ENCODE results near the gene C6orf132. TPM values are rescaled to one million over a fixed set of nuclear protein-coding genes. Genes with fewer than 3 reads are reported as not detected.

Gene C6orf132
- total RNA-seq, 1 experiment from 2014 or later, result 88.5 TPM

GRCh38 chr6:42093582-42094329 lies 48.7 kb downstream of the C6orf132 start:
- BruUV-seq (replicated peaks), result no TSS peak
- CTCF ChIA-PET, result interaction anchor here (0.6 to 1.3 kb wide), 6 partner anchors 29 to 526 kb away, joined by 3 read pairs; partner anchors contain the start of gene C6orf132
- Mint-ChIP-seq H3K4me3 (ENCODE audit: low read depth, unreplicated experiment) (no peak overlapping the region), H3K9me3 (ENCODE audit: low read depth, unreplicated experiment) (no peaks in the 10 kb centered on the region), H3K4me1 (ENCODE audit: low read depth, unreplicated experiment) (peaks cover 31% of the 10 kb centered on the region), H3K27me3 (ENCODE audit: unreplicated experiment) (no peaks in the 10 kb centered on the region), H3K27ac (ENCODE audit: unreplicated experiment) (peak overlapping the region; percentile 48), H3K36me3 (ENCODE audit: insufficient read depth, unreplicated experiment) (peaks cover 49% of the 10 kb centered on the region)
- no peak for TF ChIP-seq CTCF (IDR thresholded peaks at IDR 0.05; ENCODE audit: unreplicated experiment)
- intact Hi-C loops (cut with micrococcal nuclease; ENCODE audit: unreplicated experiment), result no loop called here
- peak; percentile 42 for DNase-seq

GRCh38 chr6:42091718-42092023 lies 50.7 kb downstream of the C6orf132 start:
- Mint-ChIP-seq H3K4me3 (ENCODE audit: low read depth, unreplicated experiment) (no peak overlapping the region), H3K9me3 (ENCODE audit: low read depth, unreplicated experiment) (no peaks in the 10 kb centered on the region), H3K4me1 (ENCODE audit: low read depth, unreplicated experiment) (peaks cover 36% of the 10 kb centered on the region), H3K27me3 (ENCODE audit: unreplicated experiment) (no peaks in the 10 kb centered on the region), H3K27ac (ENCODE audit: unreplicated experiment) (no peak overlapping the region), H3K36me3 (ENCODE audit: insufficient read depth, unreplicated experiment) (peaks cover 36% of the 10 kb centered on the region)
- CTCF ChIA-PET, result no interaction called here
- no peak for DNase-seq
- BruUV-seq (replicated peaks), result no TSS peak
- intact Hi-C loops (cut with micrococcal nuclease; ENCODE audit: unreplicated experiment), result no loop called here
- TF ChIP-seq CTCF (IDR thresholded peaks at IDR 0.05; ENCODE audit: unreplicated experiment), result no peak

GRCh38 chr6:42090819-42091717 lies 51.4 kb downstream of the C6orf132 start:
- intact Hi-C loops (cut with micrococcal nuclease; ENCODE audit: unreplicated experiment), result no loop called here
- peaks cover 31% of the 10 kb centered on the region for H3K36me3 Mint-ChIP-seq (ENCODE audit: insufficient read depth, unreplicated experiment)
- H3K27me3 Mint-ChIP-seq (ENCODE audit: unreplicated experiment), result no peaks in the 10 kb centered on the region
- BruUV-seq (replicated peaks), result no TSS peak
- DNase-seq, result no peak
- peak overlapping the region; percentile 11 for H3K27ac Mint-ChIP-seq (ENCODE audit: unreplicated experiment)
- no peaks in the 10 kb centered on the region for H3K9me3 Mint-ChIP-seq (ENCODE audit: low read depth, unreplicated experiment)
- peaks cover 30% of the 10 kb centered on the region for H3K4me1 Mint-ChIP-seq (ENCODE audit: low read depth, unreplicated experiment)
- CTCF ChIA-PET, result no interaction called here
- no peak for TF ChIP-seq CTCF (IDR thresholded peaks at IDR 0.05; ENCODE audit: unreplicated experiment)
- no peak overlapping the region for H3K4me3 Mint-ChIP-seq (ENCODE audit: low read depth, unreplicated experiment)

- intact Hi-C loops (cut with micrococcal nuclease; ENCODE audit: unreplicated experiment), result no loop called here
- TF ChIP-seq CTCF (IDR thresholded peaks at IDR 0.05; ENCODE audit: unreplicated experiment), result no peak
- H3K4me1 Mint-ChIP-seq (ENCODE audit: low read depth, unreplicated experiment), result peaks cover 18% of the 10 kb centered on the region
- H3K9me3 Mint-ChIP-seq (ENCODE audit: low read depth, unreplicated experiment), result no peaks in the 10 kb centered on the region
- no peaks in the 10 kb centered on the region for H3K27me3 Mint-ChIP-seq (ENCODE audit: unreplicated experiment)
- CTCF ChIA-PET, result interaction anchor here (0.6 to 0.9 kb wide), 3 partner anchors 11 to 54 kb away, joined by 3 to 4 read pairs (median 3); partner anchors contain the start of gene C6orf132
- H3K4me3 Mint-ChIP-seq (ENCODE audit: low read depth, unreplicated experiment), result no peak overlapping the region
- DNase-seq, result peak; percentile 51
- peak overlapping the region; percentile 53 for H3K27ac Mint-ChIP-seq (ENCODE audit: unreplicated experiment)
- no TSS peak for BruUV-seq (replicated peaks)
- H3K36me3 Mint-ChIP-seq (ENCODE audit: insufficient read depth, unreplicated experiment), result peaks cover 18% of the 10 kb centered on the region
These were observed 54.3 kb downstream of the C6orf132 start for GRCh38 chr6:42088101-42088591.
